Neutrophil (primary cell): ENCODE measurements around the gene CCDC9.
"Not testable (repeated sequence)": the region's sequence is repeated elsewhere in the genome, so short reads cannot be mapped to it uniquely, and the experiment has no call there.

Source experiments
- H3K27ac ChIP-seq: fragments of 200-600 bp; sonication (generic); 2 replicates; pipeline ENCODE4 v1.5.1; 2016; ENCODE audit warnings: mild to moderate bottlenecking, moderate library complexity
- H3K27me3 ChIP-seq: fragments of 200-600 bp; sonication (generic); 2 replicates; pipeline ENCODE4 v1.6.0; 2016; ENCODE audit warnings: mild to moderate bottlenecking
- H3K36me3 ChIP-seq: fragments of 200-600 bp; sonication (generic); 2 replicates; pipeline ENCODE4 v1.5.1; 2017
- H3K4me1 ChIP-seq, 2 experiments: fragments of 200-600 bp in 1 of 2; sonication (generic) in 1 of 2; 1 replicate in 1 of 2; 2 replicates in 1 of 2; pipeline versions ENCODE4 v1.5.1 to v1.6.1; 2013 to 2016; ENCODE audit warnings: low read depth in 1 of 2, low read length in 1 of 2, mild to moderate bottlenecking in 1 of 2, moderate library complexity in 1 of 2; ENCODE audit not compliant: control insufficient read depth in 1 of 2, insufficient read depth in 1 of 2
- H3K4me3 ChIP-seq, 2 experiments: fragments of 200-600 bp in 1 of 2; sonication (generic) in 1 of 2; 1 replicate in 1 of 2; 2 replicates in 1 of 2; pipeline ENCODE4 v1.5.1; 2013 to 2016; ENCODE audit warnings: low read depth in 1 of 2, low read length in 1 of 2, mild to moderate bottlenecking in 1 of 2, moderate library complexity in 1 of 2
- H3K9me3 ChIP-seq: fragments of 200-600 bp; sonication (generic); 2 replicates; pipeline ENCODE4 v1.5.1; 2016
- TF ChIP-seq, protein P1 (sequence below): fragments of 200-600 bp; sonication (generic); IDR thresholded peaks from 2 replicates; pipeline ENCODE4 v1.5.1; 2016; ENCODE audit warnings: antibody characterized with exemption

The CCDC9 gene

DNA sequence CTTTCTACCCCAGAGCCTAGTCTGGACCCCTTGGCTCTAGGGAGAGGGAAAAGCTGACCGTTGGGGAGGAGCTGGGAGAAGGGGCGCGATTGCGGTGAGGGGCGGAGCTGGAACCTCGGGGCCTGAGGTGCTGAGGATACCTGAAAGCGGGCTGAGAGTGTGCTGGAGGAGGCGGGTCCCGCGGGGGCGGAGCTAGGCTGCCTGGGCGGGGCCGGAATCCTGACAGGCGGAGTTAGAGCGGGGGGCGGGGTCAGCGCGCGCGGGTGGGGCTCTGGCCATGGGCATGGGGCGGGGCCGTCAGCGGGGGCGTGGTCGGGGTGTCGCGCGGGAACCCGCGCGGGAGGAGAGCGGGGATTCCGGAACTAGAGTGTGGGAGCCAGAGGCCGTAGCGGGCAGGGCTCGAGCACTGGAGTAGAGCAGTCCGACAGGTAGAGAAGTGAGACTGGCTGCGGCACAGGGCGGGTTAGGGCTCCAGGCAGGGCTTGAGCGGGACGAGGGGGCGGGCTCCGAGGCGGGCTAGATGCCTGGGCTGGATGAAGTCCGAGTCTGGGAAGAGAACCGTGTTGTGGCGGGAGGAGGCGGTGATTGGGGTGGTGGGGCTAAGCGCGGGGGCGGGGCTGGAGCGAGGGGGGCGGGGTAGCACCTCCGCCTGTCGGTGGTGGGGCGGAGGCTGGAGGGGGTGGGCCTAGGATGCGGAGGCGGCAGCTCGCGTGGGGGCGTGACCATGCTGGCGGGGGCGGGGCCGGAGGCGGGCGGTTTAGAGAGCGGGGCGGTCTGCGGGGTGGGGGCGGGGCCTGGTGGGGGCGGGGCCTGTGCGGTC lies 18.0 kb downstream of the CCDC9 start, which contains the start of gene INAFM1:
Gene INAFM1 (plus strand): TSS at position 815 of the 820 bp plus-strand sequence. CDS start 35 bp downstream, outside the sequence.
- H3K27me3 ChIP-seq, result peaks cover 5% of the 10 kb centered on the region
- peaks cover 34 to 41% of the 10 kb centered on the region in 2 experiments for H3K4me1 ChIP-seq
- H3K4me3 ChIP-seq, result peak within 1 kb of the TSS; percentile 62 to 72
- peak within 1 kb of the TSS; percentile 97 for H3K27ac ChIP-seq
- no peaks in the 10 kb centered on the region for H3K9me3 ChIP-seq
- TF ChIP-seq, protein P1, sequence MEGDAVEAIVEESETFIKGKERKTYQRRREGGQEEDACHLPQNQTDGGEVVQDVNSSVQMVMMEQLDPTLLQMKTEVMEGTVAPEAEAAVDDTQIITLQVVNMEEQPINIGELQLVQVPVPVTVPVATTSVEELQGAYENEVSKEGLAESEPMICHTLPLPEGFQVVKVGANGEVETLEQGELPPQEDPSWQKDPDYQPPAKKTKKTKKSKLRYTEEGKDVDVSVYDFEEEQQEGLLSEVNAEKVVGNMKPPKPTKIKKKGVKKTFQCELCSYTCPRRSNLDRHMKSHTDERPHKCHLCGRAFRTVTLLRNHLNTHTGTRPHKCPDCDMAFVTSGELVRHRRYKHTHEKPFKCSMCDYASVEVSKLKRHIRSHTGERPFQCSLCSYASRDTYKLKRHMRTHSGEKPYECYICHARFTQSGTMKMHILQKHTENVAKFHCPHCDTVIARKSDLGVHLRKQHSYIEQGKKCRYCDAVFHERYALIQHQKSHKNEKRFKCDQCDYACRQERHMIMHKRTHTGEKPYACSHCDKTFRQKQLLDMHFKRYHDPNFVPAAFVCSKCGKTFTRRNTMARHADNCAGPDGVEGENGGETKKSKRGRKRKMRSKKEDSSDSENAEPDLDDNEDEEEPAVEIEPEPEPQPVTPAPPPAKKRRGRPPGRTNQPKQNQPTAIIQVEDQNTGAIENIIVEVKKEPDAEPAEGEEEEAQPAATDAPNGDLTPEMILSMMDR, result no peak
- peaks cover 26% of the 10 kb centered on the region for H3K36me3 ChIP-seq

DNA sequence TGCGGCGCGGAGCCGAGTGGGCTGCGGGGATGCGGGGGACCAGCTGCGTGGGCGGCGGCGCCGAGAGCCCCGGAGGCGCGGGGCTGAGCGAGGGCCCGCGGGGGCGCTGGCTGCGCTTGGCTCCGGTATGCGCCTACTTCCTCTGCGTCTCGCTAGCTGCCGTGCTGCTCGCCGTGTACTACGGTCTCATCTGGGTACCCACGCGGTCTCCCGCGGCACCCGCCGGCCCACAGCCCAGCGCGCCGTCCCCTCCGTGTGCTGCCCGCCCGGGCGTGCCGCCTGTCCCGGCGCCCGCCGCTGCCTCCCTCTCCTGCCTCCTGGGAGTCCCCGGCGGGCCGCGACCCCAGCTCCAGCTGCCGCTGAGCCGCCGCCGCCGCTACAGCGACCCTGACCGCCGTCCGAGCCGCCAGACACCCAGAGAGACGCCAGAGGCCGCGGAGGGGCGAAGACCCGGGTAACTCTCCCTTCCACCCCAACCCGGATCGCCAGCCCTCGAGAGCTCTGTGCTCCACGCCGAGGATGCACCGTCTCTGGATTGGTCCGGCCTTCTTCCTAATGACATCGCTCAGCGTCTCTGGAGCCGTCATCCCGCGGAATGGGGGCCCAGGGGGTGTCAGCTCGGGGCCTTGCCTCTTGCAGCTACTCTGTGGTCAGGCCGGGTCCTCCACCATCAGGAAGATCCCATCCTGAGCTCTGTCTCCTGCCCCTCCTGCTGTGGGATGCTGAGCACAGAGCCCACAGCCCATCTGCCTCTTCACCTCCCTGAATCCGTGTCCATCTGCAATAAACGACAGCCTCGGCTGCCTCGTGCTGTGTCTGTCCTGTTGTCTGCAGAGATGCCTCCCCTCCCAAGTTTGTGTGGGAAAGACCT lies 18.8 kb downstream of the CCDC9 start:
- Histone ChIP-seq H3K27ac (peak overlapping the region; percentile 97), H3K9me3 (no peaks in the 10 kb centered on the region), H3K4me1 (peaks cover 38 to 41% of the 10 kb centered on the region in 2 experiments), H3K4me3 (peak overlapping the region; percentile 56 to 58), H3K36me3 (peaks cover 18% of the 10 kb centered on the region), H3K27me3 (peaks cover 5% of the 10 kb centered on the region)
- TF ChIP-seq, protein P1, result no peak

DNA sequence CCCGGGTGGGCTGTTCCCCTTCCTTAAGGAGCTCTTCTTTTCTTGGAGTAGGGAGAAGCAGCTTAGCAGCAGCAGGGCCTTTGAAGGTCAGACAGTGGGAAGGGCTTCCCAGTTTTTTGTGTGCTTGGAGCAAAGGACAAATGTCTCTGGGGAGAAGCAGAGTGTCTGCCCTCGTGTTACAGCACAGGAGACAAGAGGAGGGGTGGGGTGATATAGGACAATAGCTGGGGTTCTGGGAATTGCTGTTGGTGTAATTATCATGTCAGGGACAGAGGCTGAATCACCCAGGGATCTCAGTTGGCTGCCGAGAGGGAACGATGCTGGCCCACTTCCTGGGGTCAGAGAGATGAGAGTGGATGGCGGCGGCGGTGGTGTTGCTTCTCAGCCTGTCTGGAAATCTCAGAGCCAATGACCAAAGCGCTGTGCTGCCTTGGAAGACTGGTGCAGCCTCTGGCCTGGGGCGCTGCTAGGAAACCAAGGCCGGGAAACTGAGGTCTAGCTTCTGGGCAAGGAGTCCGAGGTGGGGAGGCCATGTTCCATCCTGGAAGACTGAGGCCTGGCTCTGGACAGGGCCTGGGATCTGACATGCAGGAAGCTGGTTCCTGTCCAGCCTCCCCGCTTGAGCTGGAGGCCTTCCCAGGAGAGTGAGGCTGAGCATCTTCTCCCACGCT lies 19.6 kb downstream of the CCDC9 start:
- Histone ChIP-seq H3K27me3 (peaks cover 5% of the 10 kb centered on the region), H3K27ac (no peak overlapping the region), H3K4me1 (peaks cover 38 to 41% of the 10 kb centered on the region in 2 experiments), H3K36me3 (peaks cover 10% of the 10 kb centered on the region), H3K4me3 (peak overlapping the region in 1 of 2 experiments; percentile 58), H3K9me3 (no peaks in the 10 kb centered on the region)
- TF ChIP-seq, protein P1, result no peak

DNA sequence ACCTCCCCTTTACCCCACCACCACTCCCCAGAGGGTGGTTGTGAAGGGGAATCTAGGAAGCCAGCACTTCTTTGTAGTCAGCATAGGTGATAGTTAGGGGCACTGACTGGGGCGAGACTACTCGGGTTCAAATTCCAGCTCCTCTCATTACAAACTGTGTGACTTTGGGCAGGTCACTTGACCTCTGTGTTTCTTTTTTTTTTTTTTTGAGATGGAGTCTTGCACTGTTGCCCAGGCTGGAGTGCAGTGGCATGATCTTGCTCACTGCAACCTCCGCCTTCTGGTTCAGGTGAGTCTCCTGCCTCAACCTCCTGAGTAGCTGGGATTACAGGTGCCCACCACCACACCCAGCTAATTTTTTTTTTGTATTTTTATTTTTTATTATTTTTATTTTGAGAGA lies 20.2 kb downstream of the CCDC9 start:
- peaks cover 38 to 41% of the 10 kb centered on the region in 2 experiments for H3K4me1 ChIP-seq
- H3K36me3 ChIP-seq, H3K4me3 ChIP-seq, H3K27ac ChIP-seq, H3K9me3 ChIP-seq, H3K27me3 ChIP-seq: not testable (repeated sequence)

DNA sequence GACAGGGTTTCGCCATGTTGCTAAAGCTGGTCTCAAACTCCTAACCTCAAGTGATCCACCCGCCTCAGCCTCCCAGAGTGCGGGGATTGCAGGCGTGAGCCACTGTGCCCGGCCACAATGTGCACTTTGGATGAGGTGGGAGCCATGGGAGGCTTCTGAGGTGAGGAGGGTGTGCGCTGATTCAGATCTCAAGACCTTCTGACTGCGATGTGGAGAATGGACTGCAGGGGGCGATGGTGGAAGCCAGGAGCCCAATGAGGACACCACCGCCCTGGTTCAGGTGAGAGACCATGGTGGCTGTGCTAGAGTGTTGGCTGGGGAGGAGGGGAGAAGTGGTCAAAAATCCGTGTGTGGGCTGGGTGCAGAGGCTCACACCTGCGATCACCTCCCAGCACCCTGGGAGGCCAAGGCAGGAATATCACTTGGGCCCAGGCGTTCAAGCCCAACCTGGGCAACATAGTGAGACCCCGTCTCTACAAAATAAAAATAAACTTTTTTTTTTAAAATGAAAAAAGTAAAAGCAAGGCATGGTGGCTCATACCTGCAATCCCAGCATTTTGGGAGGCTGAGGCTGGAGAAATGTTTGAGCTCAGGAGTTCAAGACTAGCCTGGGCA lies 24.0 kb downstream of the CCDC9 start:
- TF ChIP-seq, protein P1, result peak; percentile 58

More for the DNA sequence above, 24.0 kb downstream of the CCDC9 start:
- no peak overlapping the region for H3K4me3 ChIP-seq
- H3K27me3 ChIP-seq, result peaks cover 4% of the 10 kb centered on the region
- H3K9me3 ChIP-seq, result no peaks in the 10 kb centered on the region
- no peaks in the 10 kb centered on the region for H3K36me3 ChIP-seq
- no peak overlapping the region for H3K27ac ChIP-seq
- H3K4me1 ChIP-seq, result peaks cover 9 to 10% of the 10 kb centered on the region in 2 experiments
